BE2C (cell line): ENCODE results near the gene BAG5.
A peak's percentile ranks its signal among the peaks of the same experiment; 100 is the strongest.

Source experiments
- DNase-seq: peaks from one replicate; pipeline ENCODE4 v3.0.0-alpha.2; 2020
- H3K27me3 ChIP-seq: fragments of 250-450 bp; sonication (Bioruptor Pico); 2 replicates; pipeline ENCODE4 v1.5.1; 2020; ENCODE audit warnings: mild to moderate bottlenecking
- H3K36me3 ChIP-seq: fragments of 250-450 bp; sonication (Bioruptor Pico); 2 replicates; pipeline ENCODE4 v1.5.1; 2020; ENCODE audit warnings: mild to moderate bottlenecking
- H3K4me1 ChIP-seq: fragments of 250-450 bp; sonication (Bioruptor Pico); 2 replicates; pipeline ENCODE4 v1.5.1; 2020
- H3K4me3 ChIP-seq: 2 replicates; pipeline ENCODE4 v1.5.1; 2011; ENCODE audit warnings: low read depth, low read length
- H3K9me3 ChIP-seq: fragments of 250-450 bp; sonication (Bioruptor Pico); 2 replicates; pipeline ENCODE4 v1.5.1; 2020
- TF ChIP-seq, protein P1 (sequence below): IDR thresholded peaks from 2 replicates; pipeline ENCODE4 v1.5.1; 2012; ENCODE audit warnings: mild to moderate bottlenecking, low read depth, low read length

BAG5 gene

DNA sequence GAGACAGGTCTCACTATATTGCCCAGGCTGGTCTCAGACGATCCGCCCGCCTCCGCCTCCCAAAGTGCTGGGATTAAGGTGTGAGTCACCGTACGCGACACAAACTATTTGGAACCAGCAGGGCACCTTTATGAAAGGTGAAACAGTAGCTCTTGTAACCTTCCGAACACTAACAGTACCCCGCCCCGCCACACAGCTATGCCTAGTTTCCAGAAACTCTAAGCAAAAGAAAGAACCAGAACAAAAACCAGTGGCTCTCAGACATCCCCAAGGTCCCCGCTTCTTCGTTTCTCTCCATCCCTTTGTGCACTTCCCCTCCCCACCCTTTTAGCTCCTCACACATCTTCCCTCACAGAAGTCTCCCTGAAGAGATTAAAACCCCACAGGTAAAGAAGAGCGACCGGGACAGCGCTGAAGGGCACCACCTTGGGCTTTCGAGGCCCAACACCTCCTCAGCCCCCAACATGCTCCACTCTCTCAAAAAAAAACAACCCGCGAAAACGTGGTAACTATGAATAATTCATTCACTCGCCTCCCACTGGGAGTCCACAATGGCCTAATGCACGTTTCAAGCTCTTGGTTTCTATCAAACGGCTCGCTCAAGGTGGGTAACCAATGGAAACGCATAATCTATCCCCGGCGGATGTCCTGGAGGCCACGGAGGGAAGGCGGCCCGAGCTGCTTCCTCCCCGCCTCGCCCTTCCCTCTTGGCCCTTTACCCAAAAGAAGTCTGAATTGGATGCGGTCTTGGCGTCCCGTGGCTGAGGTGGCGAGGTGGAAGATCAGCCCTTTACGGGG lies 877 bp downstream of the BAG5 start:
- peak; percentile 26 for DNase-seq
- TF ChIP-seq, protein P1, sequence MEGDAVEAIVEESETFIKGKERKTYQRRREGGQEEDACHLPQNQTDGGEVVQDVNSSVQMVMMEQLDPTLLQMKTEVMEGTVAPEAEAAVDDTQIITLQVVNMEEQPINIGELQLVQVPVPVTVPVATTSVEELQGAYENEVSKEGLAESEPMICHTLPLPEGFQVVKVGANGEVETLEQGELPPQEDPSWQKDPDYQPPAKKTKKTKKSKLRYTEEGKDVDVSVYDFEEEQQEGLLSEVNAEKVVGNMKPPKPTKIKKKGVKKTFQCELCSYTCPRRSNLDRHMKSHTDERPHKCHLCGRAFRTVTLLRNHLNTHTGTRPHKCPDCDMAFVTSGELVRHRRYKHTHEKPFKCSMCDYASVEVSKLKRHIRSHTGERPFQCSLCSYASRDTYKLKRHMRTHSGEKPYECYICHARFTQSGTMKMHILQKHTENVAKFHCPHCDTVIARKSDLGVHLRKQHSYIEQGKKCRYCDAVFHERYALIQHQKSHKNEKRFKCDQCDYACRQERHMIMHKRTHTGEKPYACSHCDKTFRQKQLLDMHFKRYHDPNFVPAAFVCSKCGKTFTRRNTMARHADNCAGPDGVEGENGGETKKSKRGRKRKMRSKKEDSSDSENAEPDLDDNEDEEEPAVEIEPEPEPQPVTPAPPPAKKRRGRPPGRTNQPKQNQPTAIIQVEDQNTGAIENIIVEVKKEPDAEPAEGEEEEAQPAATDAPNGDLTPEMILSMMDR = no peak
- Histone ChIP-seq H3K36me3 (peaks cover 14% of the 10 kb centered on the region), H3K27me3 (no peaks in the 10 kb centered on the region), H3K9me3 (no peaks in the 10 kb centered on the region), H3K4me1 (no peaks in the 10 kb centered on the region), H3K4me3 (peak overlapping the region; percentile 77)

DNA sequence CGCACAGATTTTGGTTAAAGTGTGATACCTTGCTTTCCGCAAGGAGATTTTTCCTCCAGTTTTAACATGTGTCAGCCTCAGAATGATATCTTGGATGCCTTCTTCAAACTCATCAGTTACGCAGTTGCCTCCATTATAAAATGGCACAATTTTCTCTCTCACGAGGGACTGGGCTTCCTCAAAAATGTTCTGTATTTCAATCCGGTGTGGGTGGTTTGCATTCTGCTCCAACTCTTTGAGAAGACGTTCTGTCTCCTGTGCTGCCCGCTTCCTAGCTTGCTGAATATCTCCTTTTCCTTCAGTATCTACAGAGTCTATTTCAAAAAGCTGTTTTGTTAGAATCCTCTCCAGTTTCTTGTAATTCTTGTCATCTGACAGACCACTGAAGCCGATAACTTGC lies 1.8 kb downstream of the BAG5 start:
- Histone ChIP-seq H3K4me3 (no peak overlapping the region), H3K9me3 (no peaks in the 10 kb centered on the region), H3K4me1 (no peaks in the 10 kb centered on the region), H3K36me3 (peaks cover 14% of the 10 kb centered on the region), H3K27me3 (no peaks in the 10 kb centered on the region)
- DNase-seq = no peak
- TF ChIP-seq, protein P1 = no peak

DNA sequence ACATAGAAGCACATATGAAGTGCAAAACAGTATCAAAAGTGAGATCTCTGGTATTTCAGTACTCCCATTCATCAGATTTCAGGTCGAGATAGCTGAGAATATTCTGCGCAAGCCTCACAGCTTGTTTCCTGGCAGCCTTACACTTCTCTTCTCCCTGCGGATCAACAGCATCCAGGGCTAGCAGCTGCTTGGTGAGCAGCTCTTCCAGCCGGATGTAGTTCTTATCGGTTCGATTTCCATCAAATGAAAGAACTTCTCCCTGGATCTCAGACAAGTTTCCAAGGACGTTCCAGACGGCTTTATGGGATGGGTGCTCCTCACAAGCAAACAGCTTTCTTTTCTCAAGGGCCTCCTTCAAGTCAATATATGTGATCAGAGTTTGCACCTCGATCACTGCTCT lies 2.7 kb downstream of the BAG5 start:
- TF ChIP-seq, protein P1 = no peak
- Histone ChIP-seq H3K27me3 (no peaks in the 10 kb centered on the region), H3K9me3 (no peaks in the 10 kb centered on the region), H3K36me3 (peaks cover 14% of the 10 kb centered on the region), H3K4me3 (0 out of 2 replicates have a peak overlapping the region, but pooled peaks have one; percentile 6), H3K4me1 (no peaks in the 10 kb centered on the region)
- no peak for DNase-seq

DNA sequence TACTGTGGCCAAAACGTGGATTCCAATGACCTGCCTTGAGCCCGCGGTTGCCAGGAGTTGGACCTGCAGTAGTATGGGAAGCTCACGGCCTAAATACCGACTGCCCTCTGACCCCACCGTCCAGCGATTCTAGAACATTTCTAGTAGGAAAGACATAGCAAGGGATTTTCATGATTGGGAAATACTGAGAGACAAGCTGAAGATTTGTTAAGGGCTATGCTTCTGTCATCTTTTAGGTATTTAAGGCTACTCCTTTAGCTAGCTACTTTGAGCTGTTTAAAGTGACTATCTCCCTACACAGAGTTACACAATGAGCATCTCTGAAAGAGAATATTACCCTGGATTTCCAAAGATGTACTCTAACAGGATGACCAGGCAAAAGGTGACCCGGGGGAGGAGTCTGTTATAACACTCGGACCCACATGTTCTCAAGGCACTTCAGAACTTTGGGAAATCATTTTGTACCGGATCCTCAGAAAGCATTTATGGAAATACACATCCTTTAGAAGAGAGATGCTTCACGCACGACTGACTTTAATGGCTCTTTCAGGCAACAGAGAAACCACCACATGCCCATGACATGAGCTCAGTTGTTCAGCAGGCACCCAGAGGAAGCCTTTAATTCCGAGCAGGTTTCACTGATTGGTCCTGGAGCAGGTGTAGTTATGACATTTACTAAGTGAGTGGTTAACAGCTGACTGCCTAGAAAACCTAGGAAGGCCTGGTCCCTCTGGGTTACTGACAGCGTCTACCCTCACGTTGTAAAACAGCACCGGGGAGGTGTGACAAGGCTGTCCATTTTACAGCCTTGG lies 4.2 kb downstream of the BAG5 start:
- Histone ChIP-seq H3K27me3 (no peaks in the 10 kb centered on the region), H3K4me3 (no peak overlapping the region), H3K9me3 (no peaks in the 10 kb centered on the region), H3K4me1 (no peaks in the 10 kb centered on the region), H3K36me3 (peaks cover 14% of the 10 kb centered on the region)
- TF ChIP-seq, protein P1 = no peak
- peak; percentile 35 for DNase-seq

DNA sequence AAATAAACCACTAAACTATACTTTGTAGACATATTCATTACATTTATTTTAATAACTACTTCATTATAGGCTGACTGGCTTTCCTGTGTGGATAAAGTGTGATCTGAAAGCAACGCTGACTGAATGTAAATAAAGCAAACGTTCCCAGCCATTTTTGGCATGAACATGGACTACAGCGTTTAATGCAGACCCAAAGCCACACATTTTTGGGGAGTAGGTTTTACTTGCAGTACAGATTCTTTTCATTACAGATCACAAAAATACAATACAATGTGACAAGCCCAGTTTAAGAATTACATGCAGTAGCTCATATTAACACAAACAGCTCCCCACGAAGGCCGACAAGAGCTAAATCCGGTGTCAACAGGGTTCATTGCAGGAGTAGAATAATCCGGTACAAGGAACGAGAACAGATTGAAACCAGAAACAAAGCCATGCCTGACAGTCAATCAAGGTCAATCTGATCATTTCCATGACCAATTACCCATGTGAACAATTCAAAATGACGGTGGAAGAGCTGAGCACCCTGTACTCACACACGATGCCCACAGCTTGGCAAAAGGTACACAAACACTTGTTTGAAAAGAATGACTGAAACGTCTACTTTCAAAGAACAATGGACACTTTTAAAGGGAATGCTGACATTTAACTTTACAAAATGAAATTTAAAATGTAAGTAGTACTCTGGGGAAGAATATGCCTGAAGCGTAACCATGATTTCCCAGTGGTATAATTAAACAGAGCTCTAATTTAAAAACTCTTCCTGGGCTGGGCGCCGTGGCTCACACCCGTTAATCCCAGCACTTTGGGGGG lies 5.3 kb downstream of the BAG5 start:
- Histone ChIP-seq H3K36me3 (peaks cover 11% of the 10 kb centered on the region), H3K27me3 (no peaks in the 10 kb centered on the region), H3K4me1 (no peaks in the 10 kb centered on the region), H3K4me3 (no peak overlapping the region), H3K9me3 (no peaks in the 10 kb centered on the region)
- DNase-seq = no peak
- TF ChIP-seq, protein P1 = no peak
